ENCODE measurements around the gene CXADR.

The CXADR gene

DNA sequence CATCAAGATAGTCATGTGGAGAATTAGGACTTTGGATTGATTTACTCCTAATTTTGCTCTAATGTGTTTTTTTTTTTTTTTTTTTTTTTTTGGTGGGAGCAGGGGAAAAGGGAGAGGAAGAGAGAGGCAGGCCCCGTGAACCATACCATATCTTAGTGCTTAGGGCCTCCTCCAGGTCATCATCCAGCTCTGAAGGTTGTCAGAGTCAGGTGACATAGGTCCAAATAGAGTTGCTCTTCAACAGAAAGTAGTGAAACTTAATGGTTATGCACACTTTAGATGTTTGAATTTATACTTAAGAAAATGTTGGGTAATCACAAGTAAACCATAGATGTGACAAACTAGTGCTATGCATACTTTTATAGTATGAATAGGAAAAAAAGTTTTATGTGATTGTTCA, 32.2 kb downstream of the CXADR start:
- DNase-seq = no peak

GRCh38 chr21:17548262-17548661, 35.4 kb downstream of the CXADR start:
- no peak for DNase-seq

DNA sequence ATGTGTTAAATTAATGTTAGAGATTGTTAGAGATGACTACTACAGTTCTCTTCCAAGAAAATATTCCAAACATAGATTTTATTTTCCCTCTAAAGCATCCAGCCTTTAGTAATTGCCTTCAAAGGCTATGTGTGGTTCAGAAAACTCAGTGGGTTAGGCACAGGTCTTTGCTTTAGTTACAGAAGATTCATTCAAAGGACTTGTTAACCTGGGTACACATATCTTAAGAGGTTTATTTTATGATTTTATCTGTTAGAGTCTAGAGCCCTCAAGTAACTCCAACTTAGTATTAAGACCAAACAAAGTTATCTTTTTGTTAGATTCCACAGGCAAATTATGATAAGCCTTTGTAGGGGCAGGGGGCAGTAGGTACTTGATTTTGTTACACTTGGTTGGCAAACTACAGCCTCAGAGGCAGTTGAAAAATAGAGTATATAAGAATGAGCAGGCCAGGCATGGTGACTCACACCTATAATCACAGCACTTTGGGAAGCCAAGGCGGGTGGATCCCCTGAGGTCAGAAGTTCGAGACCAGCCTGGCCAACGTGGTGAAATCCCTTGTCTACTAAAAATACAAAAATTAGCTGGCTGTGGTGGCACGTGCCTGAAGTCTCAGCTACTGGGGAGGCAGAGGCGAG, 37.9 kb downstream of the CXADR start:
- no peak for DNase-seq

DNA sequence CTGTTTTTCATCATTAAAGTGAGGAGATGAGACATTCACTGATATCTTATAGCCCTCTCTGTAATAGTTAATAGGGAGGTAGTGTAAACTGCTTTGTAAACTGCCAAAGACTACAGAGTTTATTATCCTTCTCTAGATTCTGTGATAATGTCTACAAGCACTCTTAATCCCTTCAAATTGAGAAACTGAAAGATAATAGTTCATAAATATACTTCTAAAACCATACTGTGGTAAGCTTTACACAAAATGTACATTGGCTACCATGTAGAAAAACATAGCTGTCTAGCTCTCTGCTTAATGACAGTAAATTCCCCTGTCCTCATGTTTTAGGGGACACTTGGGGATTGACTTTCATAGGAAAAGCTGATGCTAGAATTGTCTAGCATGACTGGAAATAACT, 39.6 kb downstream of the CXADR start:
- DNase-seq = no peak

GRCh38 chr21:17554120-17554519, 41.3 kb downstream of the CXADR start:
- DNase-seq = no peak

GRCh38 chr21:17554679-17555465, 42.0 kb downstream of the CXADR start:
- DNase-seq = no peak

DNA sequence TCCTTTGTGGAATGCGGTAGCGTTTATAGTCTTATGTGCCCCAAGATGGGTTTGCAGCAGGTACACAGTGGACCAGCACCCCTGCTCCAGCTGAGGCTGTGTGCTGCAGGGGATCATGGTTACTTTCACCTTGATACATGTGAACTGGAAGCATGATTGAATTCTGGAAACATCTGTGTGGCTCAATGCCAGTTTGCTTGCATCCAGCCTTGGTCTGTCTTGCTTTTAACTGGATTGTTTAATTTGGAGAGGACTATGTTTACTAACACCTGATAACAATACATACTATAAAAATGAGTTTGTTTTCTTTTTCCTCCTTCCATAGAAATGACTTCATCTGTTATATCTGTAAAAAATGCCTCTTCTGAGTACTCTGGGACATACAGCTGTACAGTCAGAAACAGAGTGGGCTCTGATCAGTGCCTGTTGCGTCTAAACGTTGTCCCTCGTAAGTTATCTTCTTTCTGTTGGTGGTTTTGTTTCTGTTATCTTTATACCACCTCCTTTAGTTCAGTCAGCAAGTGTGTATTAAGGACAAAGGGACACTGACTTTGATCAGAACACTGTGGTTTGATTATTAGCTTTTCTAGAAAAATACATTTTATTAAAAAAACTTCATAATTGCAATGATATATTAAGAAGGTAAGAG, 47.7 kb downstream of the CXADR start:
- no peak for DNase-seq

DNA sequence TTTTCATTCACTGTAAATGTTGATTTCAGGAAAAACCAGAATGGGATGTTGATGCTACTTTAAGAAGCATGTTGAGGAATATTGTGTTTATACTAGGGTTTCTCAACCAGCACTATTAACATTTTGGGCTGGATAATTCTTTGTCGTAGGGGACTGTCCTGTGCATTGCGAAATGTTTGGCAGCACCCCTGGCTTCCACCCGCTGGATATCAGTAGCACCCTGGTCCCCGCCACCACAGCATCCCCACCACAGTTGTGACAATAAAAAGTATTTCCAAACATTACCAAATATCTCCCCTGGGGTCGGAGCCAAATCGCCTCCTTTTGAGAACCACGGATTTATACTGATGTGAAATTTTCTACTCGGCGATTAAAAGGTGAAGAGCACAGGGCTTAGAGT, 57.9 kb downstream of the CXADR start:
- no peak for DNase-seq

- no peak for DNase-seq
Observed at GRCh38 chr21:17572431-17572830, 59.6 kb downstream of the CXADR start.

DNA sequence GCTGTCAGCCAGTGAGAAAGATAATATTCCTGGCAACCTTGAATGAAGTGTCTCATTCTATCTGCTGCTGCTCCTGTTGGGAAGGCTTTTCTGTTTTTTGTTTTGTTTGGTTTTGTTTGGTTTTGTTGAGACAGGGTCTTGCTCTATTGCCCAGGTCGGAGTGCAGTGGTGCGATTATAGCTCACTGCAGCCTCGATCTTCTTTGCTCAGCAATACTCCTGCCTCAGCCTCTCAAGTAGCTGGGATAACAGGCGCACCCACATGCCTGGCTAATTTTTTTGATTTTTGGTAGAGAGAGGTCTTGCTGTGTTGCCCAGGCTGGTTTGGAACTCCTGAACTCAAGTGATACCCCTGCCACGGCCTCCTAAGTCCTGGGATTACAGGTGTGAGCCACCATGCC, 62.2 kb downstream of the CXADR start:
- no peak for DNase-seq

GRCh38 chr21:17576080-17576835, 63.4 kb downstream of the CXADR start:
- no peak for DNase-seq

GRCh38 chr21:17577701-17578100, 64.9 kb downstream of the CXADR start:
- no peak for DNase-seq

GRCh38 chr21:17578162-17578561, 65.3 kb downstream of the CXADR start:
- DNase-seq = no peak

DNA sequence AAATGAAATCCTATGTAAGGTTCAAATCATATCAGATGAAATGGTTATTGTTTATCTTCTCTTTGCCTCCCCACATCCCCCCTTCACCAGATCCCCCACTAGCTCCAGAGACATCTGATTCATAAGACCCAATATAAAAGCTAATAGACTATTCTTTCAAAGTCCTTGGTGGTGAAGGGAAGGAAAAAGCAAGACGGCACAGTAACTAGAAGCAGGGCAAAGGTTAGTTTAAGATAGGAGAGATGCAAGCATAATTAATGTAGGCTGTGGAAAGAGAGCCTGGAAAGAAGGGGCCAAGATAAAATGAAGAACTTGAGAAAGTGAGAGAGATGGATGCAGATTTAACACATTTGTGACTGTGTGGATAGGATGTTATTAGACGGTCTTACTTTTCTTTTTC, 66.0 kb downstream of the CXADR start:
- DNase-seq = no peak

- DNase-seq = no peak
Observed at GRCh38 chr21:17580319-17580718, 67.5 kb downstream of the CXADR start.

DNA sequence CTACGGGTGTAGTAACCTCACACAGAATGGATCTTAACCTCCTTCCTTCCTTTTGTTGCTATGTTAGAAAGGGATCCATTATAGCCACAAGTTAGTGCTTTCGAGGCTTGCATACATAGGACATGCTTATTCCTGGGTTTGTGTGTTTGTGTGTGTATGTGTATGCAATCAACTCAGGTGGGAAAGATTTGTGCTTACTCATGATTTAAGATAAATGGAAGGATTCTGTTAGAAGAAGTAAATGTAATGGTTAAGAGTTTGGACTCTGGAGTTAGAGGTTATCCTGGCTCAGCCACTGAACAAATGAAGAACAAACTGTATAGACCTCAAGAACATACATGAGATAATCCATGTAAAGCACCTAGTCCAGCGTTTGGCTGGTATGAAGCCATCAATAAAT, 71.1 kb downstream of the CXADR start:
- no peak for DNase-seq

DNA sequence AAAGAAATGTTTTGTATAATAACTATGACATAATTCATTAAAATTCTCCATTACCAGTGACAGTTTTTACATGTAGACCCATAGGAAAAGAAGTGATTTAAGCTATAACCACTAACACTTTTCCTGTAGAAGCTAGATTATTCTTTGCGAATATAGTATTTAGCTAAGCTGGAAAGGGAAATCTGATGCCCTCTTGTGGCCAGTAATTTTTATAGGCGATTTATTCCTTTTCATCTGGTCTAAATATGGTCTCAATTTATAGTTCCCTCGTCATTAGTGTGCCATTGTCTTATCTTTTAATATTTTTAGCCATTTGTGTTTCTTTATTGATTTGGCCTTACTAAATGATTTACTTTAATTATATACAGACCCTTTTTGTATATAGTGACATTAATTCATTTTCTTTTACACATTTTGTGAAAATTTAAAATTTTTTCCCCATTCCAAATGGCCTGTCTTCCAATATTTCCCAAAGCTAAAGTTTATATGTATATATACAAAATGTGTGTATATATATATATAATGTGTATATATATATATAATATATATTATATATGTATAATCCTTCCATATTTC, 73.1 kb downstream of the CXADR start:
- no peak for DNase-seq

GRCh38 chr21:17590430-17590829, 77.6 kb downstream of the CXADR start:
- DNase-seq = no peak

DNA sequence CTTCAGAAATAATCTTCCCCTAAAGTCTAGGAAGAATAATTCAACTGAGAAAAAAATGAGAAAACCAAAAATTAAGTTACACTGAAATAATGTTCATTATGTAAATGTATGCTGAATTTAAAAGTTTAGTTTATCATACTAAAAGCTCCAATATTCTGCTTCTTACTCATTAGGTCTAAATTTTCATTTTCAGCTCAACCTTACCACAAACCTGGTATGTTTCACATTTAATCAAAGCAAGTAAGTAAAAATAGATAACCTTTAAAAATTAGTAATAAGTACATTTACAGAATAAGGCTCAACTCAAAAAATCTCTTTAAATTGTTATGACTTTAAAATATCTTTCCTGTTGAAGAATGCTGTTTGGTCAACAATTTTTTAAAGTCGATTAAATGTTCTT, 84.8 kb downstream of the CXADR start:
- DNase-seq = no peak

DNA sequence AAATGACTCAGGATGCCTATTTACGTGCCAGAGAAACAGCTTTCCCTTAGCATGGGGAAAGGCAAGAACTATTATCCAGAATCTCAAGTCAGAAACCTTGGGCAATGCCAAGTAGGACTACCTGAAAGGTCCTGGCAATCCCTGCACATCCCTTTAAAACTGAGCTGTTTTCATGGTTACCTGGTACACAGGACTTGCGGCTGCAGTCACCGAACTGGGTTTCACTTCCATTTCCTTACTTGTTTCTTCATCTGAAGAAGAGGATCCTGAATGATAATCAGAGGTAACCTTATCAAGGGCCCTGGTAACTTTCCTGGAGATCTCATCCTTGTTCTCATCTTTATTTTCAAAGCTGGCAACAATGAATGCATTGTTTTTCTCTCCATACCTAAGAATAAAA, 85.6 kb downstream of the CXADR start:
- DNase-seq = no peak

DNA sequence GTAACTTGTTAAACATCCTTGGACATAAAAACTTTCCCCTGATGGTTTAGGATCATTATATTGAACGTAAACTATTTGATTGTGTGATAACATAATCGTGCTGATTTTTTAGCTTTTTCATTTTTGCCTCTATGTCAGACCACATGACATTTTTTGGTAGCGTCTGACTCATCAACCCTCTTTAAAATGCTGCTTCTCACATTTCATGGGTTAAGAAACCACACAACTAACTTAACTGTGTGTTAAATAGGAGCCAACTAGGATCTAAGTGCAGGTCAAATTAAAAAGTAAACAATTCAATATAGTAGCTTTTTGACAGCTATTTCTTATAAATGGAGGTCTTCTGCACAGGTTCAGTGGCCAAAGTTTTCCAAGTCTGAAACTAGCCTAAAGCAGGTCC, 90.0 kb downstream of the CXADR start:
- no peak for DNase-seq

- DNase-seq = no peak
Observed at GRCh38 chr21:17607684-17608083, 94.8 kb downstream of the CXADR start.

DNA sequence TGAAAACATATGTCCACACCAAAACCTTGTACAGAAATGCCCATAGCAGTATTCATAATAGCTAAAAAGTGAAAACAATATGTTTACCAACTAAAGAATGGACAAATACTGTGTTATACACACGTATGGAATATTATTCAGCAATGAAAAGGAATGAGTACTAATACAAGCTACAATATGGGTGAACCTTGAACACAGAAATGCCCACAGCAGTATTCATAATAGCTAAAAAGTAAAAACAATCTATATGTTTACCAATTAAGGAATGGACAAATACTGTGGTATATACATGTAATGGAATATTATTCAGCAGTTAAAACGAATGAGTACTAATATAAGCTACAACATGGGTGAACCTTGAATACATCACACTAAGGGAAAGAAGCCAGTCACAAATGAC, 96.8 kb downstream of the CXADR start:
- no peak for DNase-seq
